HepG2 (cell line): ENCODE data around the gene ZFPM1. TPM values are rescaled to one million over a fixed set of nuclear protein-coding genes. Genes with fewer than 3 reads are reported as not detected.

Experiments used
- AGO2 ChIP-seq: fragments of 200-400 bp; formaldehyde crosslinking; optimal IDR thresholded peaks from 2 replicates; pipeline ENCODE3; 2017; ENCODE audit warnings: mild to moderate bottlenecking, low read depth, low read length, moderate library complexity
- CHCHD3 ChIP-seq: sonication (generic); formaldehyde crosslinking; IDR thresholded peaks from 2 replicates; pipeline ENCODE4 v1.8.0; 2022; ENCODE audit warnings: mild to moderate bottlenecking, missing genetic modification reagents, moderate library complexity
- EP300 ChIP-seq, 3 experiments: sonication (generic) in 1 of 3; formaldehyde crosslinking in 1 of 3; IDR thresholded peaks; 2 replicates each; pipeline versions ENCODE4 v1.5.1 to v1.6.1; 2011 to 2020; ENCODE audit warnings: low read depth in 2 of 3, low read length in 2 of 3, borderline replicate concordance in 1 of 3, improper control_type of control experiment in 1 of 3, mild to moderate bottlenecking in 1 of 3, missing genetic modification reagents in 1 of 3, moderate library complexity in 1 of 3
- GLI4 ChIP-seq: sonication (generic); formaldehyde crosslinking; IDR thresholded peaks from 2 replicates; pipeline ENCODE4 v1.5.1; 2020; ENCODE audit warnings: missing genetic modification reagents, mild to moderate bottlenecking, moderate library complexity, borderline replicate concordance
- HNRNPK ChIP-seq: fragments of 200-400 bp; formaldehyde crosslinking; IDR thresholded peaks from 2 replicates; pipeline ENCODE4 v1.6.1; 2018; ENCODE audit warnings: low read length, low read depth, moderate library complexity, mild to moderate bottlenecking; ENCODE audit not compliant: poor library complexity, severe bottlenecking
- HOXA7 ChIP-seq: sonication (generic); formaldehyde crosslinking; IDR thresholded peaks from 2 replicates; pipeline ENCODE4 v1.8.1; 2022; ENCODE audit warnings: mild to moderate bottlenecking, missing genetic modification reagents, moderate library complexity
- LBX2 ChIP-seq: sonication (generic); formaldehyde crosslinking; IDR thresholded peaks from 2 replicates; pipeline ENCODE4 v1.5.0; 2020; ENCODE audit warnings: missing genetic modification reagents, mild to moderate bottlenecking, borderline replicate concordance
- MIXL1 ChIP-seq: IDR thresholded peaks from 2 replicates; pipeline ENCODE4 v1.6.1; 2016
- NFIB ChIP-seq: sonication (generic); formaldehyde crosslinking; IDR thresholded peaks from 2 replicates; pipeline ENCODE4 v1.9.0; 2021; ENCODE audit warnings: missing genetic modification reagents, mild to moderate bottlenecking, borderline replicate concordance
- SSRP1 ChIP-seq: IDR thresholded peaks from 2 replicates; pipeline ENCODE4 v1.6.1; 2016; ENCODE audit warnings: control low read depth
- THYN1 ChIP-seq: sonication (generic); formaldehyde crosslinking; IDR thresholded peaks from 2 replicates; pipeline ENCODE4 v1.8.1; 2023; ENCODE audit warnings: low read depth, mild to moderate bottlenecking, moderate library complexity, missing genetic modification reagents, borderline replicate concordance
- YY1 ChIP-seq: IDR thresholded peaks from 2 replicates; pipeline ENCODE4 v1.6.1; 2011; ENCODE audit warnings: low read length, low read depth, moderate library complexity, mild to moderate bottlenecking; ENCODE audit not compliant: insufficient read depth, insufficient replicate concordance
- ZBED4 ChIP-seq: sonication (generic); formaldehyde crosslinking; IDR thresholded peaks from 2 replicates; pipeline ENCODE4 v1.4.0; 2020; ENCODE audit warnings: missing genetic modification reagents, borderline replicate concordance
- ZBTB33 ChIP-seq: sonication (generic); formaldehyde crosslinking; IDR thresholded peaks from 2 replicates; pipeline ENCODE4 v1.4.0; 2020; ENCODE audit warnings: missing genetic modification reagents
- ZC3H4 ChIP-seq: sonication (generic); formaldehyde crosslinking; IDR thresholded peaks from 2 replicates; pipeline ENCODE4 v1.4.0; 2020; ENCODE audit warnings: missing genetic modification reagents, borderline replicate concordance
- ZNF354B ChIP-seq: sonication (generic); formaldehyde crosslinking; IDR thresholded peaks from 2 replicates; pipeline ENCODE4 v1.8.0; 2022; ENCODE audit warnings: mild to moderate bottlenecking, missing genetic modification reagents
- ZNF362 ChIP-seq: sonication (generic); formaldehyde crosslinking; IDR thresholded peaks from 2 replicates; pipeline ENCODE4 v1.4.0; 2020; ENCODE audit warnings: missing genetic modification reagents, mild to moderate bottlenecking, borderline replicate concordance
- polyA plus RNA-seq, 8 experiments: library from polyadenylated mRNA; depleted of rRNA in 3 of 8; stranded (reverse) in 7 of 8; unstranded in 1 of 8; fragments of >200 nt; fragmentation: Illumina TruSeq in 4 of 8; extraction: Trizol in 4 of 8; gene quantifications; 2 replicates each; pipeline versions ENCODE4 v1.2.1 to v1.2.3, GENCODE V29; 2011 to 2016; ENCODE audit warnings: low read depth in 4 of 8, missing spikeins in 1 of 8, mixed read lengths in 1 of 8; ENCODE audit not compliant: insufficient read depth in 1 of 8
- total RNA-seq, 5 experiments: library from RNA; depleted of rRNA; stranded (reverse); fragments of >200 nt; fragmentation: Illumina TruSeq; extraction: Trizol; gene quantifications; 2 replicates each; pipeline ENCODE4 v1.2.3, GENCODE V29; 2016; ENCODE audit warnings: low read depth in 1 of 5
- TF ChIP-seq, protein P1 (sequence below): sonication (generic); formaldehyde crosslinking; IDR thresholded peaks from 2 replicates; pipeline ENCODE4 v1.5.1; 2020; ENCODE audit warnings: missing genetic modification reagents, mild to moderate bottlenecking, borderline replicate concordance
- TF ChIP-seq, protein P2 (sequence below): sonication (generic); formaldehyde crosslinking; IDR thresholded peaks from 2 replicates; pipeline ENCODE4 v1.5.0; 2020; ENCODE audit warnings: missing genetic modification reagents

ZFPM1 gene
- total and polyA plus RNA-seq, 2 of the 13 experiments (the other 11 are each of a cell fraction or from before 2014, with no cell fraction given), result 1.3 to 3.8 TPM

DNA sequence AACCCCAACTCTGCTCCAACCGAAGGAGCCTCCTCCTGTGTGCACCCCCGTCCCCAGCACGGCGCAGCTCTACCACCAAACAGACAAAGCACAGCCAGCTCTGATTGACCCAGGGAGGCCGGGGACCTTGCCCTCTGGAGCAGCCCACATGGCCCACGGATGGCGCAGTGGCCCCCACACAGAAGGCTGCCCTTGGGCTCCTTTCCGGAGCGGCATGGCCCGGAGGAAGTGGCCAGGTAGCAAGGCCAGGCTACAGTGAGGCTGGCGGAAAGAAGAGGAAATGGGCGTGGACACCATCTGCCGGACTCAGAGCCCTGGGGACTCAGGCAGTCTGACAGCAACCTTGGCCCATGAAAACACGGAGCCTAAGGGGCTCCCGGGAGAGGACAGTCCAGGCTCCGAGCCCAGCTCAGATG, 97.2 kb downstream of the ZFPM1 start (continued):
- no peak for TF ChIP-seq ZNF354B
- TF ChIP-seq GLI4 (CRISPR knock-in tag), result no peak
- TF ChIP-seq ZC3H4, result no peak
- no peak for TF ChIP-seq MIXL1
- TF ChIP-seq HOXA7 (CRISPR knock-in tag), result no peak
- TF ChIP-seq ZBED4 (CRISPR knock-in tag), result no peak
- TF ChIP-seq ZNF362 (CRISPR knock-in tag), result no peak
- TF ChIP-seq ZBTB33 (CRISPR knock-in tag), result no peak
- TF ChIP-seq, protein P1, sequence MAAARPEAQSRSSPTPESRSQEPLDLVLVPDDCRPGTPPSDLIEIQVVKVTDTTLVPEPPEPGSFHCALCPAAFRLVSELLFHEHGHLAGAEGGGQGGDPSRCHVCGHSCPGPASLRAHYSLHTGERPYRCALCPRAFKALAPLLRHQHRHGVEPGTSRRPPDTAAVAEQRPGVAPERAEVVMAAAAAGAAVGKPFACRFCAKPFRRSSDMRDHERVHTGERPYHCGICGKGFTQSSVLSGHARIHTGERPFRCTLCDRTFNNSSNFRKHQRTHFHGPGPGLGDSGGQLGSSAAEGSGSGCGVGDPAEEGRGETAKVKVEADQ (CRISPR knock-in tag), result no peak
- no peak for TF ChIP-seq AGO2
- no peak for TF ChIP-seq THYN1 (CRISPR knock-in tag)
- no peak for TF ChIP-seq CHCHD3 (CRISPR knock-in tag)
- no peak for TF ChIP-seq YY1
- no peak for TF ChIP-seq EP300 (IDR thresholded peaks at IDR 0.05; ENCODE audit: low read depth in 2 of 2, low read length in 2 of 2)
- TF ChIP-seq EP300 (CRISPR knock-in tag; IDR thresholded peaks at IDR 0.05; ENCODE audit: borderline replicate concordance), result no peak
- TF ChIP-seq SSRP1 (CRISPR knock-in tag), result no peak
- TF ChIP-seq NFIB (CRISPR knock-in tag), result no peak
- TF ChIP-seq HNRNPK, result no peak
- TF ChIP-seq LBX2 (CRISPR knock-in tag), result no peak
- TF ChIP-seq, protein P2, sequence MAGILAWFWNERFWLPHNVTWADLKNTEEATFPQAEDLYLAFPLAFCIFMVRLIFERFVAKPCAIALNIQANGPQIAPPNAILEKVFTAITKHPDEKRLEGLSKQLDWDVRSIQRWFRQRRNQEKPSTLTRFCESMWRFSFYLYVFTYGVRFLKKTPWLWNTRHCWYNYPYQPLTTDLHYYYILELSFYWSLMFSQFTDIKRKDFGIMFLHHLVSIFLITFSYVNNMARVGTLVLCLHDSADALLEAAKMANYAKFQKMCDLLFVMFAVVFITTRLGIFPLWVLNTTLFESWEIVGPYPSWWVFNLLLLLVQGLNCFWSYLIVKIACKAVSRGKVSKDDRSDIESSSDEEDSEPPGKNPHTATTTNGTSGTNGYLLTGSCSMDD, result no peak
